ENCODE results near the gene ROGDI. TPM values are rescaled to one million over a fixed set of nuclear protein-coding genes. Genes with fewer than 3 reads are reported as not detected.

Gene ROGDI
- total RNA-seq, 1 experiment from 2014 or later: 36.4 TPM

DNA sequence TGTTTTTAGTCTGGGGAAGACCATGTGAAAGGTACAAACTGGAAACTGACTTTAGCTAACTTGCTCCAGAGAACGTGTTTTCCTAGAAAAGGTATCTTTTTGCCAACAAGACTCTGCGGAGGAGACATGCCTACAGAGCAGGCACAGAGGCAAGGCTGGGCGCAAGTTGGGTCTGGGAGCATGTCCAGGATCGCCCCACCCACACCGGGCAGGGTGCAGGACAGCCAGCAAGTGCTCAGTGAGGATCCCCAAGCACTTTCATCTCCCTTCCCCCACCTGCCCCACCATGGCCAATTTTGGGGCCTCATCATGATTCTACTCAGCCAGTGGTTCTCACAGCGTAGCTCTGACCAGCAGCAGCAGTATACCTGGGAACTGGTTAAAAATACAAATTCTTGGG, 18.2 kb upstream of the ROGDI start:
- H2BK5ac ChIP-seq (ENCODE audit: insufficient read length, low read length): no peak overlapping the region
- no peak overlapping the region for H3T11ph ChIP-seq (ENCODE audit: low read length)
- no peak overlapping the region for H2AK5ac ChIP-seq (ENCODE audit: insufficient read length, low read length)
- H4K5ac ChIP-seq (ENCODE audit: insufficient read length, low read depth, low read length): no peak overlapping the region
- TF ChIP-seq, protein P1, sequence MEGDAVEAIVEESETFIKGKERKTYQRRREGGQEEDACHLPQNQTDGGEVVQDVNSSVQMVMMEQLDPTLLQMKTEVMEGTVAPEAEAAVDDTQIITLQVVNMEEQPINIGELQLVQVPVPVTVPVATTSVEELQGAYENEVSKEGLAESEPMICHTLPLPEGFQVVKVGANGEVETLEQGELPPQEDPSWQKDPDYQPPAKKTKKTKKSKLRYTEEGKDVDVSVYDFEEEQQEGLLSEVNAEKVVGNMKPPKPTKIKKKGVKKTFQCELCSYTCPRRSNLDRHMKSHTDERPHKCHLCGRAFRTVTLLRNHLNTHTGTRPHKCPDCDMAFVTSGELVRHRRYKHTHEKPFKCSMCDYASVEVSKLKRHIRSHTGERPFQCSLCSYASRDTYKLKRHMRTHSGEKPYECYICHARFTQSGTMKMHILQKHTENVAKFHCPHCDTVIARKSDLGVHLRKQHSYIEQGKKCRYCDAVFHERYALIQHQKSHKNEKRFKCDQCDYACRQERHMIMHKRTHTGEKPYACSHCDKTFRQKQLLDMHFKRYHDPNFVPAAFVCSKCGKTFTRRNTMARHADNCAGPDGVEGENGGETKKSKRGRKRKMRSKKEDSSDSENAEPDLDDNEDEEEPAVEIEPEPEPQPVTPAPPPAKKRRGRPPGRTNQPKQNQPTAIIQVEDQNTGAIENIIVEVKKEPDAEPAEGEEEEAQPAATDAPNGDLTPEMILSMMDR (conservative IDR thresholded peaks at IDR 0.05): no peak
- Mint-ChIP-seq H3K27ac (no peak overlapping the region), H3K36me3 (ENCODE audit: insufficient read depth in 1 of 3, low read depth in 3 of 3) (peaks cover 22 to 78% (median 71%) of the 10 kb centered on the region in 3 experiments; a peak in 6 of 7 replicates), H3K9me3 (no peaks in the 10 kb centered on the region), H3K4me3 (no peak overlapping the region), H3K4me1 (no peaks in the 10 kb centered on the region), H3K27me3 (ENCODE audit: low read depth) (no peaks in the 10 kb centered on the region)
- no peak overlapping the region for H2BK12ac ChIP-seq (ENCODE audit: insufficient read length, low read depth, low read length)
- no peaks in the 10 kb centered on the region for H3K23me2 ChIP-seq (ENCODE audit: insufficient read length, low read depth, low read length, poor library complexity, severe bottlenecking)
- H3K23ac ChIP-seq (ENCODE audit: insufficient read length, low read depth, low read length): no peak overlapping the region
- H4K20me1 ChIP-seq (ENCODE audit: control insufficient read depth, insufficient read depth, insufficient read length): no peaks in the 10 kb centered on the region
- no peaks in the 10 kb centered on the region for H3K79me1 ChIP-seq (ENCODE audit: insufficient read depth, low read depth, low read length, poor library complexity, severe bottlenecking)
- H3K56ac ChIP-seq (ENCODE audit: insufficient read length, low read depth, low read length): no peak overlapping the region
- H3K18ac ChIP-seq (ENCODE audit: insufficient read length, low read depth, low read length): no peak overlapping the region
- H3K9me3 ChIP-seq (ENCODE audit: control insufficient read depth, low read depth, low read length): no peaks in the 10 kb centered on the region
- no peaks in the 10 kb centered on the region for H3K79me2 ChIP-seq (ENCODE audit: insufficient read depth, low read length)
- no peak overlapping the region for H4K8ac ChIP-seq (replicated peaks; ENCODE audit: insufficient read length, low read depth, low read length)
- no peak overlapping the region for H3K9ac ChIP-seq (ENCODE audit: extremely low read depth, insufficient read length, low read length)
- no peak overlapping the region for H4K91ac ChIP-seq (ENCODE audit: insufficient read length, low read depth, low read length)
- H3K14ac ChIP-seq (ENCODE audit: insufficient read depth, low read length): no peak overlapping the region
- H3K27me3 ChIP-seq (ENCODE audit: insufficient read depth, low read length): no peaks in the 10 kb centered on the region
- H2BK120ac ChIP-seq (ENCODE audit: low read depth, low read length, poor library complexity, severe bottlenecking): no peak overlapping the region
- WGBS (ENCODE audit: extremely low coverage, insufficient read length, low lambda C conversion rate): no CpG with 5 or more reads among the region's 6 CpGs
- H3K4ac ChIP-seq (ENCODE audit: low read depth, low read length): no peak overlapping the region
- no peak overlapping the region for H3K27ac ChIP-seq (ENCODE audit: insufficient read length, low read depth, low read length)
- no peak overlapping the region for H2AFZ ChIP-seq (ENCODE audit: low read length)
- no peak overlapping the region for H3K4me2 ChIP-seq (ENCODE audit: insufficient read depth, insufficient read length, low read length)
- no peaks in the 10 kb centered on the region for H3K4me1 ChIP-seq (ENCODE audit: insufficient read depth, low read length)
- H2BK15ac ChIP-seq (ENCODE audit: low read depth, low read length): no peak overlapping the region
- no peak for DNase-seq
- no peak overlapping the region for H2BK20ac ChIP-seq (ENCODE audit: low read depth, low read length, poor library complexity, severe bottlenecking)
